Large intestine (tissue), 3 donors: ENCODE data around the gene FAM120A. TPM values are rescaled to one million over a fixed set of nuclear protein-coding genes. Genes with fewer than 3 reads are reported as not detected.

Experiments
- DNase-seq, 2 donors: peaks; one replicate each; pipeline versions ENCODE4 v3.0.0 to v3.0.0-alpha.2; 2013
- H3K27ac ChIP-seq: one replicate; pipeline ENCODE4 v1.5.1; 2013; ENCODE audit warnings: low read length
- H3K27me3 ChIP-seq: 2 replicates; pipeline ENCODE4 v1.6.1; 2013; ENCODE audit warnings: low read length; ENCODE audit not compliant: control insufficient read depth, insufficient read depth
- H3K36me3 ChIP-seq: 2 replicates; pipeline ENCODE4 v1.6.1; 2013; ENCODE audit warnings: low read length; ENCODE audit not compliant: control insufficient read depth, insufficient read depth
- H3K4me1 ChIP-seq: one replicate; pipeline ENCODE4 v1.6.1; 2013; ENCODE audit warnings: low read length; ENCODE audit not compliant: control insufficient read depth, insufficient read depth
- H3K4me3 ChIP-seq: one replicate; pipeline ENCODE4 v1.5.1; 2013; ENCODE audit warnings: low read length
- H3K9me3 ChIP-seq: one replicate; pipeline ENCODE4 v1.6.1; 2013; ENCODE audit warnings: mild to moderate bottlenecking, low read depth, low read length, moderate library complexity; ENCODE audit not compliant: control insufficient read depth
- WGBS: methylation state at CpG from one replicate; pipeline ENCODE4 v1.1.5; 2013; ENCODE audit warnings: low lambda C conversion rate; ENCODE audit not compliant: insufficient coverage; 5-methylcytosine and 5-hydroxymethylcytosine counted together
- polyA plus RNA-seq: library from polyadenylated mRNA; unstranded; fragments of 120-200 nt; gene quantifications from one replicate; pipeline ENCODE4 v1.2.1, GENCODE V29; 2013

Gene FAM120A
- polyA plus RNA-seq, 1 donor: 80.8 TPM

DNA sequence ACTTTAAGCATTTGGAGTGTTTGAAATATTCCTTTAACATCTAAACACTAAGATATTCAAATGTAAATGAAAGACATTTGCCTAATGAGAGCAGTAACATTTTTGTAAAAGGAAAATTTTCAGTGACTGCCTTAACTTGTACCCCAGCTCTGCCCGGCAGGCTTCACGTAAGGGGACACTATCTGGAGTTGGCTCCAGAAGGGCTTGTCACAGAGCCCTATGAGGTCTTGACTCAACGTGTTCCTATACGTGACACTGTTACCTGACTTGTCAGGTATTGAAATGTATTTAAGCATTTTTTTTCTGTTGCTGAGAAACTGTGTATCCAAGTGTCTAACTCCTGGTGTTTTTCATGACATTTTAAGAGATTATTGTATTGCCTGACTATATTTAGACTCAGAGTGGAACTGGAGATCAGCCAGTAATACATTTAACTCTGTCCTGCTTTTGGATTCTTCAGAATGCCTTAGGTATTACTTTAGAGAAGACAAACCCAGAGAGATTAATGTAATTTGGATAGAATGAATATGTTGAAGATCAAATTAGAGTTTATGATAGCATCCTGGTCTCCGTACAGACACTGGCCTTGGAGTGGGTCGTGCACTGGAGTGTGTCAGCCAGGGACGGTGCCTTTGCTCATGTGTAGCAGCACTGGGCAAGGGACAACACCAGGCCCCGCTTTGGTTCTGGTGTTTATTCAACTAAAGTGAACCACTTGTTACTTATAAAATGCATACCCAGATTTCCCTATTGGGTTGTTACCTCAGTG lies 90.3 kb downstream of the FAM120A start:
- Histone ChIP-seq H3K27me3 (no peaks in the 10 kb centered on the region), H3K36me3 (peaks cover 51% of the 10 kb centered on the region), H3K9me3 (no peaks in the 10 kb centered on the region), H3K4me3 (no peak overlapping the region), H3K4me1 (no peaks in the 10 kb centered on the region), H3K27ac (no peak overlapping the region)
- DNase-seq: no peak
- WGBS: no CpG with 5 or more reads among the region's 8 CpGs

DNA sequence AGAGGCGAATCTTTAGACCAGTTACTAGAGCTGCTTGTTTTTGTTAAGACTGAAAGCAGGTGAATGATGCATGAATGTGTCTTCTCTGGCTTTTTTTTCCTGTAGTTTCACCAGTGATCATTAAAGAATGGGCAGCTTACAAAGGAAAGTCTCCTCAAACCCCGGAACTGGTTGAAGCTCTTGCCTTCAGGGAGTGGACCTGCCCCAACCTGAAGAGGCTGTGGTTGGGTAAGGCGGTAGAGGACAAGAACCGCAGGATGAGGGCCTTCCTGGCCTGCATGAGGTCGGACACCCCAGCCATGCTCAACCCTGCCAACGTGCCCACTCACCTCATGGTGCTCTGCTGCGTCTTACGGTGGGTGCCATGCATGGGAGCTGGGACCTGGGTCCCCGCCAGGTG lies 91.6 kb downstream of the FAM120A start:
- H3K36me3 ChIP-seq: peaks cover 53% of the 10 kb centered on the region
- H3K27ac ChIP-seq: no peak overlapping the region
- no peak overlapping the region for H3K4me3 ChIP-seq
- DNase-seq: no peak
- H3K4me1 ChIP-seq: no peaks in the 10 kb centered on the region
- no peaks in the 10 kb centered on the region for H3K27me3 ChIP-seq
- H3K9me3 ChIP-seq: no peaks in the 10 kb centered on the region
- WGBS: no CpG with 5 or more reads among the region's 9 CpGs

DNA sequence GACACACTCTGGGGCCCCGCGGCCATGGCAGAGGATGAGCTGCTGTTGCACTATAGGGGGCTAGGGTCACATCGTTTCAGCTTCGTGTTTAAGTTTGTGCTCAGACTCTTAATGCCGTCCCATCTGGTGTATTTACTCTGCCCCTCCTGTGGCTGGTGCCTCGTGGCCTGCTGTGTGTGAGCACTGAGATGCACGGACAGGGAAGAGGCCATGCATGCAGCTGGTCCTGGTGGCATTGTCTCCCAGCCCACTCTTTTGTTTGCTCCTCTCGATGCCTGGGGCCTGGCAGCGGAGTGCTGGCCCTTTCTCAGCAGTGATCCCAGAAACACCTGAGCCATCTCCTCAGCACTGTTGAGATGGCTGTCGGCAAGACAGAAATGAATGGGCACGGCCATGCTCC lies 94.9 kb downstream of the FAM120A start:
- Histone ChIP-seq H3K4me3 (no peak overlapping the region), H3K9me3 (no peaks in the 10 kb centered on the region), H3K27ac (no peak overlapping the region), H3K27me3 (no peaks in the 10 kb centered on the region), H3K36me3 (peaks cover 50% of the 10 kb centered on the region), H3K4me1 (no peaks in the 10 kb centered on the region)
- DNase-seq: no peak
- WGBS: 100% methylated on average over 2 of the region's 11 CpGs

DNA sequence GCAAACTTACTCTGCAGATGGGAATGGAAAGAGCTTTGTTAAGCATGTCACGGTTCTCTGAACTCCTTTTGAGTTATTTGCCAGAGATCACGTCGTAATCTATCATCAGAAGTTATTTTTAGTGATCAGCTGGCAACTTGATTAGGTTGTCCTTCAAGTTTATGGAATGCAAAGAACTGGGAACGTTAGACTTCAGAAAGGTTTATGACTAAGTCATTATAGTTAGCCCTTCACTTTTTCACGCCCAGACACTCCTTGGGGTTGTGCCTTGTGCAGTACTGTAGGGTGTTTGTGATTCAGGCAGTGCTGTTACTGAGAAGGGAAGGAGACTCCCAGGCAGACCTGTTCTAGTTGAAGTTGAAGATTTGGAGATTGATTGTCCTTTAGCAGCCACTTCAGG lies 98.1 kb downstream of the FAM120A start:
- WGBS: no CpG with 5 or more reads among the region's 5 CpGs
- no peak overlapping the region for H3K27ac ChIP-seq
- H3K27me3 ChIP-seq: no peaks in the 10 kb centered on the region
- H3K9me3 ChIP-seq: no peaks in the 10 kb centered on the region
- H3K4me3 ChIP-seq: no peak overlapping the region
- H3K36me3 ChIP-seq: peaks cover 56% of the 10 kb centered on the region
- no peaks in the 10 kb centered on the region for H3K4me1 ChIP-seq
- DNase-seq: no peak

DNA sequence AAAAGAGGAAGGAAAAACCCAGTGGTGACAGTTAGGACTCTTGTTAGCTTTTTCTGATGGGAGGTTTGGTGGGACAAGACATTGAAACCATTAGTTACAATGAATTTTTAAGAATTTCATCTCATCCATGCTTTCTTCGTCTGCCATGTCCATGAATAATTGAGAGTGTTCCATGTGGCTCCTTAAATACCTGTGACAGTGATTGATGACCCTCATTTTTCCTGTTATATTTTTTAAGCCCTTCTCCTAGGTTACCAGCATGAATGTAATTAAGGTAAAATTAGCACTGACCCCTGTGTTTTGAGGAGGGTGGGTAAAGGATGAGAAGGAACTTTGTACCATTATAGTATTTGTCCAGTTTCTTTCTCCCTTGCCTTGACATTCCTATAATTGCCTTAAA lies 101.4 kb downstream of the FAM120A start:
- no CpG with 5 or more reads among the region's 1 CpG for WGBS
- no peak for DNase-seq
- no peak overlapping the region for H3K4me3 ChIP-seq
- peaks cover 57% of the 10 kb centered on the region for H3K36me3 ChIP-seq
- H3K4me1 ChIP-seq: no peaks in the 10 kb centered on the region
- H3K27ac ChIP-seq: no peak overlapping the region
- no peaks in the 10 kb centered on the region for H3K27me3 ChIP-seq
- no peaks in the 10 kb centered on the region for H3K9me3 ChIP-seq

DNA sequence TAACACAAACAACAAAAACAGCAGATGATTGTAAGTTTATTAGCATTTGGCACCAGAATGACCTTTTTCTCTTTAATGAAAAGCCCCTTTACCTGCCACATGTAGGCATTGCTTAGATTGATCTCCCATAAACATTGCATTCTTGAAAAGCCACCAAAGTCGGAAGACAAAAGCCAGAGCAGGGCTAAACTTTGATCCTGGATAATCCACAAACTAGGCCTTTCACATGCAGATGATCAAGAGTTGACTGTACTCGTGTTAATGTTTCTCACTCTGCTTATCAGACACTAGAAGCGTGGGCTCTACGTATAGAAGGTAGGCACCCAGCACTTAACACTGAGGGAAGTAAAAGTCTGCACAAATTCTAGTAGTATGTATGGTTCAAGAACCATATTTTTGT lies 103.9 kb downstream of the FAM120A start:
- Histone ChIP-seq H3K36me3 (peaks cover 69% of the 10 kb centered on the region), H3K27me3 (no peaks in the 10 kb centered on the region), H3K4me1 (no peaks in the 10 kb centered on the region), H3K9me3 (no peaks in the 10 kb centered on the region), H3K27ac (no peak overlapping the region), H3K4me3 (no peak overlapping the region)
- WGBS: no CpG with 5 or more reads among the region's 4 CpGs
- no peak for DNase-seq

DNA sequence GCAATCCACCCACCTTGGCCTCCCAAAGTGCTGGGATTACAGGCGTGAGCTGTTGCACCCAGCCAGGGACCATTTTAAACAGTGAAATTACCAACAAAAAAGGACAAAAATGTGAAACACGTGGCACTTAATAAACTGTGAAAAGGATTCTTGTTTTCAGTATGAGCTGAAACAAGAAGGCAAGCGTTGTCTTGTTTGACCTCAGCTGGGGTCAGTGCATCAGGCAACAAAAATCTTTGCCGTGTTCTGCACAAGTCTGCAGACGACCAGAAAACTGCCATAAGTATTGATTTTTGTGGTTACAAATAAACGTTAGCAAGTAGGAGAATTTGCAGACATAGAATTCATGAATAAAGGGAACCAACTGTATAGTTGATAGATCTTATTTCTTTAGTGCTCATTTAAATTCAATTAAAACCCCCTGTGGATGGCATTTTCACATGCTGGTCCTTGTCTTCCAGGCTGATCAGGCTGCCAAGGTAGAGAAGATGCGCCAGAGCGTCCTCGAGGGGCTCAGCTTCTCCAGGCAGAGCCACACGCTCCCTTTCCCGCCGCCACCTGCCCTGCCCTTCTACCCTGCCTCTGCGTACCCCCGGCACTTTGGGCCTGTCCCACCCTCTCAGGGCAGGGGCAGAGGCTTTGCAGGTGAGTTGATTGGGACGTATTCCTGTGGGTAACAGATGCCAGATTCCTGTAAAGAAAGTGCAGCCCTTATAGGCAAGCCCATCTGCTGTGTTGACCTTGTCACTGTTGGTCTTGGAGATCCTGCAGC lies 106.1 kb downstream of the FAM120A start:
- 90% methylated on average over 4 of the region's 15 CpGs for WGBS
- Histone ChIP-seq H3K36me3 (peaks cover 73% of the 10 kb centered on the region), H3K27ac (no peak overlapping the region), H3K27me3 (no peaks in the 10 kb centered on the region), H3K4me1 (no peaks in the 10 kb centered on the region), H3K4me3 (no peak overlapping the region), H3K9me3 (no peaks in the 10 kb centered on the region)
- DNase-seq: no peak

DNA sequence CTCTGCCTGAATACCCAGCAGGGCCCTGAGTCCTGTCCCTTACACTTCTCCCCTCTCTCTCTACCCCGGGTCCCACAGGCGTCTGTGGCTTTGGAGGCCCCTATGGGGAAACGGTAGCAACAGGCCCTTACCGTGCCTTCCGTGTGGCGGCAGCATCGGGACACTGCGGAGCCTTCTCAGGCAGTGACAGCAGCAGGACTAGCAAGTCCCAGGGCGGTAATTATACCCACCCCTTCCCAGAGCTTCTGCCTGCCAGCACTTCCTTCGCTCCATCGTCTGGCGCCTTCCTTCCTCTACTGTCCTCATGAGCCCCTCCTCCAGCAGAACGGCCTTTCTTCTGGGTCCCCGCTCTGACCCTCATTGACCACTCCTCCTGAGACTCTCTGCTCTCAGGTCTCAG lies 107.0 kb downstream of the FAM120A start:
- Histone ChIP-seq H3K36me3 (peaks cover 76% of the 10 kb centered on the region), H3K9me3 (no peaks in the 10 kb centered on the region)
- no peak for DNase-seq

DNA sequence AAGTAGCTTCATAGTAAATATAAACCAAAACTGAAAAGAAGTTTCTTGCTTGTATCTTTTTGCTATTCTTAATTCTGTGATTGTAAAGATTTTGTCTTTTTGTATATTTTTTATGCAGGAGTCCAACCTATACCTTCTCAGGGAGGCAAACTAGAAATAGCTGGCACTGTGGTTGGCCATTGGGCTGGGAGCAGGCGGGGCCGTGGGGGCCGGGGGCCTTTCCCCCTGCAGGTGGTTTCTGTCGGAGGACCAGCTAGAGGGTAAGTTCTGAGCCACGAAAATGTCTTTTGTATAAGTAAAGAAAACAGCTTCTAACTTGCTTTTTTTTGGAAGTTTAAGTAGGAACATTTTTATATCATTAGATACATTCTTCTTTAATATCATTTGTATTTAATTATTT lies 109.5 kb downstream of the FAM120A start:
- no peaks in the 10 kb centered on the region for H3K27me3 ChIP-seq
- H3K9me3 ChIP-seq: no peaks in the 10 kb centered on the region
- H3K36me3 ChIP-seq: peaks cover 72% of the 10 kb centered on the region
- no peak overlapping the region for H3K27ac ChIP-seq
- H3K4me3 ChIP-seq: no peak overlapping the region
- WGBS: no CpG with 5 or more reads among the region's 5 CpGs
- H3K4me1 ChIP-seq: no peaks in the 10 kb centered on the region
- no peak for DNase-seq

More for the DNA sequence above, 107.0 kb downstream of the FAM120A start:
- Histone ChIP-seq H3K27me3 (no peaks in the 10 kb centered on the region), H3K27ac (no peak overlapping the region), H3K4me1 (no peaks in the 10 kb centered on the region), H3K4me3 (no peak overlapping the region)
- WGBS: 60% methylated on average over 1 of the region's 14 CpGs

DNA sequence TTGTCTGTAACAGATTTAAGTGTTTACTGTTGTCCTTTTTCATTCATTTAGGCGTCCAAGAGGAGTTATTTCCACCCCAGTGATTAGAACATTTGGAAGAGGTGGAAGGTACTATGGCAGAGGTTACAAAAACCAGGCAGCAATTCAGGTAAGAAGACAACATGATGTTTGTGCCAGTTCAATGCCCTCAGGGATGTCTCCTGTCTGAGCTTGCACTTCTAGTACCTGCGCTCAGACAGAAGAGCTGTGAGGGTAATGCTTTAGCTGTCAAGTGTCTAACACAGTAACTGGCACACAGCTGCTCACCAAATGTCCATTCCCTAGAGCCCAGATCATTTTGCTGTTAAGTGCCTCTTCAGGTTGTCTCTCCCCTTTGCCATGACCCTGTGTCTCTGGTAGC lies 110.7 kb downstream of the FAM120A start:
- Histone ChIP-seq H3K36me3 (peaks cover 67% of the 10 kb centered on the region), H3K4me3 (no peak overlapping the region), H3K27ac (no peak overlapping the region), H3K27me3 (no peaks in the 10 kb centered on the region), H3K4me1 (peaks cover 3% of the 10 kb centered on the region), H3K9me3 (no peaks in the 10 kb centered on the region)
- no peak for DNase-seq
- no CpG with 5 or more reads among the region's 2 CpGs for WGBS
